NB4 (cell line): ENCODE data around the gene GNB1.

ENCODE experiments used
- POLR2A ChIP-seq: IDR thresholded peaks from 2 replicates; pipeline ENCODE4 v1.6.1; 2011; ENCODE audit warnings: mild to moderate bottlenecking; ENCODE audit not compliant: insufficient read length; ENCODE audit errors: extremely low read depth
- TF ChIP-seq, protein P1 (sequence below): IDR thresholded peaks from one replicate; pipeline ENCODE4 v1.5.1; 2012; ENCODE audit warnings: low read depth, low read length

DNA sequence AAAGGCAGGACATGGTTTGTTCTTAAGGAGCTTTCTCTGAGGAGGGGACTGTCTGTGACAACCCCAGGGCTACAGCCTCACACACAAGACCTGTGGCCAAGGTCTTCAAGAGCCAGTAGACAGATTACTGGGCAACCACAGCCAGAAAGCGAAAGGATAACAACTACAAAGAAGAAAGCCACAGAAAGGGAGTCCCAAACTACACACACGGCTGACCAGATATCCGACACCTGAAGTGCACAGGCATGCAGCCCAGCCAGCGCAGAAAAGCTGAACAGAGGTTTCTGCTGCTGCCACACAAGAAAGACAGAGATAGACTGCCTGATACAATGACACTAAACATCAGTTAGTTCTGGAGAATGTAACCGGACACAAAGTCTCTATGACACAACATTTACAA is 91.2 kb downstream of the GNB1 start:
- TF ChIP-seq, protein P1, sequence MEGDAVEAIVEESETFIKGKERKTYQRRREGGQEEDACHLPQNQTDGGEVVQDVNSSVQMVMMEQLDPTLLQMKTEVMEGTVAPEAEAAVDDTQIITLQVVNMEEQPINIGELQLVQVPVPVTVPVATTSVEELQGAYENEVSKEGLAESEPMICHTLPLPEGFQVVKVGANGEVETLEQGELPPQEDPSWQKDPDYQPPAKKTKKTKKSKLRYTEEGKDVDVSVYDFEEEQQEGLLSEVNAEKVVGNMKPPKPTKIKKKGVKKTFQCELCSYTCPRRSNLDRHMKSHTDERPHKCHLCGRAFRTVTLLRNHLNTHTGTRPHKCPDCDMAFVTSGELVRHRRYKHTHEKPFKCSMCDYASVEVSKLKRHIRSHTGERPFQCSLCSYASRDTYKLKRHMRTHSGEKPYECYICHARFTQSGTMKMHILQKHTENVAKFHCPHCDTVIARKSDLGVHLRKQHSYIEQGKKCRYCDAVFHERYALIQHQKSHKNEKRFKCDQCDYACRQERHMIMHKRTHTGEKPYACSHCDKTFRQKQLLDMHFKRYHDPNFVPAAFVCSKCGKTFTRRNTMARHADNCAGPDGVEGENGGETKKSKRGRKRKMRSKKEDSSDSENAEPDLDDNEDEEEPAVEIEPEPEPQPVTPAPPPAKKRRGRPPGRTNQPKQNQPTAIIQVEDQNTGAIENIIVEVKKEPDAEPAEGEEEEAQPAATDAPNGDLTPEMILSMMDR, result no peak
- no peak for TF ChIP-seq POLR2A
